Activated CD8-positive, alpha-beta T cell treated with anti-CD3 and anti-CD28 coated beads for 36 hours (primary cell): ENCODE data around the gene SLC35F2. TPM values are rescaled to one million over a fixed set of nuclear protein-coding genes. Genes with fewer than 3 reads are reported as not detected.

Experiments used
- ATAC-seq: fragments of 200-7000 bp; cut with Tn5 transposase; one replicate; pipeline ENCODE4 v1.10.0; 2021; ENCODE audit warnings: mild to moderate bottlenecking, moderate library complexity
- CTCF ChIA-PET: fragments of 350-600 bp; sonication (Branson Sonifier 250); formaldehyde crosslinking; loops from one replicate; lab custom pipeline; 2021; ENCODE audit warnings: antibody characterized with exemption; lab: Charles Lee
- POLR2A ChIA-PET: fragments of 350-600 bp; sonication (Branson Sonifier 250); formaldehyde crosslinking; loops from one replicate; lab custom pipeline; 2021; ENCODE audit warnings: antibody characterized with exemption; lab: Charles Lee
- DNase-seq: peaks from one replicate; pipeline ENCODE4 v3.0.0-alpha.2; 2020
- H3K27ac Mint-ChIP-seq: one replicate; pipeline ENCODE4 v1.8.0; 2021; ENCODE audit warnings: mild to moderate bottlenecking, mixed read lengths
- H3K27me3 Mint-ChIP-seq: one replicate; pipeline ENCODE4 v1.8.0; 2021; ENCODE audit warnings: mixed read lengths
- H3K36me3 Mint-ChIP-seq: one replicate; pipeline ENCODE4 v1.8.0; 2021; ENCODE audit warnings: low read depth, mixed read lengths
- H3K4me1 Mint-ChIP-seq: one replicate; pipeline ENCODE4 v1.8.0; 2021; ENCODE audit warnings: low read depth, mixed read lengths
- H3K4me3 Mint-ChIP-seq: one replicate; pipeline ENCODE4 v1.8.0; 2021; ENCODE audit warnings: mild to moderate bottlenecking, moderate library complexity, mixed read lengths
- H3K9me3 Mint-ChIP-seq: one replicate; pipeline ENCODE4 v1.8.0; 2021; ENCODE audit warnings: mixed read lengths
- intact Hi-C: fragments of 100-400 bp; cut with micrococcal nuclease; formaldehyde crosslinking; loops from one replicate; pipeline ENCODE4 v1.10.0; 2022
- total RNA-seq, 2 experiments: library from RNA; stranded (reverse); gene quantifications; one replicate each; pipeline ENCODE4 v1.2.3, GENCODE V29; 2021
- TF ChIP-seq, protein P1 (sequence below): fragments of 200-600 bp; IDR thresholded peaks from one replicate; pipeline ENCODE4 v1.8.0; 2022; ENCODE audit warnings: antibody characterized with exemption, mild to moderate bottlenecking

Gene SLC35F2
- total RNA-seq, 2 experiments from 2014 or later, result 26.8 to 28.1 TPM

DNA sequence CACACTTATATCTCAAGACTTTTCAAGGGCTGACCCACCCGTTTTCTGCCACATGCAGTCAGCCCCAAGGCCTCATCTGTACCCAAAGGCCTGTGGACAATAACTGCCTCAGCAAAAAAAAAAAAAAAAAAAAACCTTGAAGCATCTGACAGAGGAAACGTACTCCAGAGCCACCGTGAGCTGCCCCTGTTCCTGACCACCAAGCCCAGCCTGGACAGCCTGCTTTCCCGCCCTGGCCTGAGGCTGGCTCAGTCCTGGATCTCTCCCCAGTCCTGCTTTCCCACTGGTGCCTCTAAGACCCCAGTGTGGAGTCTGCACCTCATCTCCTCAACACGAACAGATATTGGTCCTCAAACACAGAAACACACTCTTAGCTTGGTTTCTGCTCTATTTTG, 66.5 kb downstream of the SLC35F2 start:
- Mint-ChIP-seq H3K4me3 (no peak overlapping the region), H3K9me3 (peaks cover 4% of the 10 kb centered on the region), H3K27ac (no peak overlapping the region), H3K27me3 (no peaks in the 10 kb centered on the region), H3K36me3 (peaks cover 37% of the 10 kb centered on the region), H3K4me1 (peaks cover 7% of the 10 kb centered on the region)
- POLR2A ChIA-PET, result no interaction called here
- DNase-seq (no peak), ATAC-seq (no peak)
- CTCF ChIA-PET, result interaction anchor here (0.9 to 2.7 kb wide), 3 partner anchors 8 to 217 kb away, joined by 3 to 12 read pairs (median 4); partner anchors contain the start of gene CUL5
- intact Hi-C loops, result no loop called here
- TF ChIP-seq, protein P1, sequence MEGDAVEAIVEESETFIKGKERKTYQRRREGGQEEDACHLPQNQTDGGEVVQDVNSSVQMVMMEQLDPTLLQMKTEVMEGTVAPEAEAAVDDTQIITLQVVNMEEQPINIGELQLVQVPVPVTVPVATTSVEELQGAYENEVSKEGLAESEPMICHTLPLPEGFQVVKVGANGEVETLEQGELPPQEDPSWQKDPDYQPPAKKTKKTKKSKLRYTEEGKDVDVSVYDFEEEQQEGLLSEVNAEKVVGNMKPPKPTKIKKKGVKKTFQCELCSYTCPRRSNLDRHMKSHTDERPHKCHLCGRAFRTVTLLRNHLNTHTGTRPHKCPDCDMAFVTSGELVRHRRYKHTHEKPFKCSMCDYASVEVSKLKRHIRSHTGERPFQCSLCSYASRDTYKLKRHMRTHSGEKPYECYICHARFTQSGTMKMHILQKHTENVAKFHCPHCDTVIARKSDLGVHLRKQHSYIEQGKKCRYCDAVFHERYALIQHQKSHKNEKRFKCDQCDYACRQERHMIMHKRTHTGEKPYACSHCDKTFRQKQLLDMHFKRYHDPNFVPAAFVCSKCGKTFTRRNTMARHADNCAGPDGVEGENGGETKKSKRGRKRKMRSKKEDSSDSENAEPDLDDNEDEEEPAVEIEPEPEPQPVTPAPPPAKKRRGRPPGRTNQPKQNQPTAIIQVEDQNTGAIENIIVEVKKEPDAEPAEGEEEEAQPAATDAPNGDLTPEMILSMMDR, result no peak

DNA sequence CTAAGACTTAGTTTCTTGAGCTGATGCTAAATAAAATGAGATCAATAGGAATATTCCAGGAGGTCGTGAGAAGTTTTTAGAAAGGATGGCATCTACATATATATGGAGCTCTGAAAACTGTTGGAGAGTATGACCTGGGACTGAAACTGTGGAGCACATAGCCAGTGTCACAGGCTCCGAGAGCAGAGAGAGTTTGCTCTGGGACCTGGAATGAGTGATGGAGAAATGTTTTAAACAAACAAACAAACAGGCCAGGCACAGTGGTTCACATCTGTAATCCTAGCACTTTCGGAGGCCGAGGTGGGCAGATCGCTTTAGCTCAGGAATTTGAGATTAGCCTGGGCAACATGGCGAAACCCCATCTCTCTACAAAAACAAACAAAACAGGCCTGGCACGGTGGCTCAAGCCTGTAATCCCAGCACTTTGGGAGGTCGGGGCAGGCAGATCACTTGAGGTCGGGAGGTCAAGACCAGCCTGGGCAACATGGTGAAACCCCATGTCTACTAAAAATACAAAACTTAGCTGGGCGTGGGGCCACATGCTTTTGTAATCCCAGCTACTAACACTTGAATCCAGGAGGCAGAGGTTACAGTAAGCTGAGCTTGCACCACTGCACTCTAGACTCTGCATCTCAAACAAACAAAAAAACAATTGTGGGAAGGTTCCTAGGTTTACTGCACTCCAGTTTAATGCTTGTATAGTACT, 67.1 kb downstream of the SLC35F2 start:
- ATAC-seq, result no peak
- Mint-ChIP-seq H3K36me3 (peaks cover 37% of the 10 kb centered on the region), H3K9me3 (peaks cover 4% of the 10 kb centered on the region), H3K4me1 (peaks cover 7% of the 10 kb centered on the region), H3K27ac (no peak overlapping the region), H3K4me3 (no peak overlapping the region), H3K27me3 (no peaks in the 10 kb centered on the region)
- DNase-seq, result no peak
- TF ChIP-seq, protein P1, result no peak
- ChIA-PET POLR2A (no interaction called here), CTCF (interaction anchor here (0.9 to 2.7 kb wide), 3 partner anchors 9 to 218 kb away, joined by 3 to 12 read pairs (median 4); partner anchors contain the start of gene CUL5)
- intact Hi-C loops, result no loop called here

- ChIA-PET CTCF (interaction anchor here (2.7 kb wide), 1 partner anchor 11 kb away, joined by 12 read pairs; no protein-coding TSS in a partner anchor), POLR2A (no interaction called here)
- ATAC-seq, result no peak
- Mint-ChIP-seq H3K4me3 (no peak overlapping the region), H3K36me3 (peaks cover 21% of the 10 kb centered on the region), H3K27ac (no peak overlapping the region), H3K4me1 (peaks cover 13% of the 10 kb centered on the region), H3K27me3 (no peaks in the 10 kb centered on the region), H3K9me3 (peaks cover 2% of the 10 kb centered on the region)
- intact Hi-C loops, result no loop called here
- TF ChIP-seq, protein P1, result no peak
- no peak for DNase-seq
These were observed 68.8 kb downstream of the SLC35F2 start for GRCh38 chr11:107789767-107790166.

DNA sequence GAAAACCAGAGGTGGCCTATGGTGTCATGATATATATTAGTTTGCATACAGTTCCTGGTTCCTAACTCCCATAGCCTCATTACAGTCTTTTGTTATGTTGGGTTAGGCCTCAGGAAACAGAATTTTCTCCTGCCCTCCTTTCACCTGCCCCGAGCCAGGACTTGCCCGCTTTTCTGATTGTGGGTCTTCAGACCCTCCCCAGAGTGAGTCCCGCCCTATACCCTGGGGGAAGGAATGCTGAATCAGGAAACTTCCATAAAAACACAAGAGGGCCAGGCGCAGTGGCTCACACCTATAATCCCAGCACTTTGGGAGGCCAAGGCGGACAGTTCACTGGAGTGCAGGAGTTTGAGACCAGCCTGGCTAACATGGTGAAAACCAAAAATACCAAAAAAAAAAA, 70.9 kb downstream of the SLC35F2 start:
- DNase-seq (no peak), ATAC-seq (no peak)
- H3K27me3 Mint-ChIP-seq, result no peaks in the 10 kb centered on the region
- POLR2A ChIA-PET, result no interaction called here
- peaks cover 13% of the 10 kb centered on the region for H3K4me1 Mint-ChIP-seq
- H3K9me3 Mint-ChIP-seq, result no peaks in the 10 kb centered on the region
- H3K4me3 Mint-ChIP-seq, result no peak overlapping the region
- CTCF ChIA-PET, result no interaction called here
- no peak overlapping the region for H3K27ac Mint-ChIP-seq
- H3K36me3 Mint-ChIP-seq, result peaks cover 6% of the 10 kb centered on the region
- TF ChIP-seq, protein P1, result no peak
- intact Hi-C loops, result no loop called here

DNA sequence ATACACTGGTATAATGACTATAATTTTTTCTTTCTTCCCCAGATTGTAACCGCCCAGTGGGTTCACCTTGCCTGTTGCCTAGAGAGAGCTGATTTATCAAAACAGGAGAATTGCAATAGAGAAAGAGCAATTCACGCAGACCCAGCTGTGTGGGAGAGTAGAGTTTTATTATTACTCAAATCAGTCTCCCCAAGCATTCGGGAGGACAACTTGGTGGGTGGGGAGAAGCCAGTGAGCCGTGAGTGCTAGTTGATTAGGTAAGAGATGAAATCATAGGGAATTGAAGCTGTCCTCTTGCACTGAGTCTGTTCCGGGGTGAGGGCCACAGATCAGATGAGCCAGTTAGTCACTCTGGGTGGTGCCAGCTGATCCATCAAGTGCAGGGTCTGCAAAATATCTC, 73.2 kb downstream of the SLC35F2 start:
- intact Hi-C loops, result no loop called here
- Mint-ChIP-seq H3K4me1 (peaks cover 7% of the 10 kb centered on the region), H3K36me3 (no peaks in the 10 kb centered on the region), H3K27me3 (no peaks in the 10 kb centered on the region), H3K4me3 (no peak overlapping the region), H3K27ac (no peak overlapping the region), H3K9me3 (no peaks in the 10 kb centered on the region)
- peak; percentile 87 for ATAC-seq
- TF ChIP-seq, protein P1, result no peak
- POLR2A ChIA-PET, result no interaction called here
- CTCF ChIA-PET, result interaction anchor here (1.4 to 2.4 kb wide), 2 partner anchors 10 to 15 kb away, joined by 3 to 6 read pairs; no protein-coding TSS in a partner anchor
- DNase-seq, result peak; percentile 49
